ENCODE results near the gene PCK2.
"Not testable (repeated sequence)": the region's sequence is repeated elsewhere in the genome, so short reads cannot be mapped to it uniquely, and the experiment has no call there.

Gene PCK2

DNA sequence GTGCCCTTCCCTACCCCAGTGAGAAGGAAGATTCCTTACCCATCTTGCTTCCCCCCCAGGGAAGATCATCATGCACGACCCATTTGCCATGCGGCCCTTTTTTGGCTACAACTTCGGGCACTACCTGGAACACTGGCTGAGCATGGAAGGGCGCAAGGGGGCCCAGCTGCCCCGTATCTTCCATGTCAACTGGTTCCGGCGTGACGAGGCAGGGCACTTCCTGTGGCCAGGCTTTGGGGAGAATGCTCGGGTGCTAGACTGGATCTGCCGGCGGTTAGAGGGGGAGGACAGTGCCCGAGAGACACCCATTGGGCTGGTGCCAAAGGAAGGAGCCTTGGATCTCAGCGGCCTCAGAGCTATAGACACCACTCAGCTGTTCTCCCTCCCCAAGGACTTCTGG, 9.3 kb downstream of the PCK2 start:
- Histone ChIP-seq H3K36me3 (ENCODE audit: control insufficient read depth, insufficient read depth, low read length) (peaks cover 32% of the 10 kb centered on the region), H3K27me3 (replicated peaks; ENCODE audit: control insufficient read depth, insufficient read depth, low read length) (no peaks in the 10 kb centered on the region), H3K4me3 (replicated peaks; ENCODE audit: low read depth, low read length) (no peak overlapping the region)
- TF ChIP-seq, protein P1, sequence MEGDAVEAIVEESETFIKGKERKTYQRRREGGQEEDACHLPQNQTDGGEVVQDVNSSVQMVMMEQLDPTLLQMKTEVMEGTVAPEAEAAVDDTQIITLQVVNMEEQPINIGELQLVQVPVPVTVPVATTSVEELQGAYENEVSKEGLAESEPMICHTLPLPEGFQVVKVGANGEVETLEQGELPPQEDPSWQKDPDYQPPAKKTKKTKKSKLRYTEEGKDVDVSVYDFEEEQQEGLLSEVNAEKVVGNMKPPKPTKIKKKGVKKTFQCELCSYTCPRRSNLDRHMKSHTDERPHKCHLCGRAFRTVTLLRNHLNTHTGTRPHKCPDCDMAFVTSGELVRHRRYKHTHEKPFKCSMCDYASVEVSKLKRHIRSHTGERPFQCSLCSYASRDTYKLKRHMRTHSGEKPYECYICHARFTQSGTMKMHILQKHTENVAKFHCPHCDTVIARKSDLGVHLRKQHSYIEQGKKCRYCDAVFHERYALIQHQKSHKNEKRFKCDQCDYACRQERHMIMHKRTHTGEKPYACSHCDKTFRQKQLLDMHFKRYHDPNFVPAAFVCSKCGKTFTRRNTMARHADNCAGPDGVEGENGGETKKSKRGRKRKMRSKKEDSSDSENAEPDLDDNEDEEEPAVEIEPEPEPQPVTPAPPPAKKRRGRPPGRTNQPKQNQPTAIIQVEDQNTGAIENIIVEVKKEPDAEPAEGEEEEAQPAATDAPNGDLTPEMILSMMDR (IDR thresholded peaks at IDR 0.05; ENCODE audit: insufficient read depth, low read length, poor library complexity, severe bottlenecking), result no peak
- no peak for DNase-seq (ENCODE audit: extremely low read depth, insufficient read length)

DNA sequence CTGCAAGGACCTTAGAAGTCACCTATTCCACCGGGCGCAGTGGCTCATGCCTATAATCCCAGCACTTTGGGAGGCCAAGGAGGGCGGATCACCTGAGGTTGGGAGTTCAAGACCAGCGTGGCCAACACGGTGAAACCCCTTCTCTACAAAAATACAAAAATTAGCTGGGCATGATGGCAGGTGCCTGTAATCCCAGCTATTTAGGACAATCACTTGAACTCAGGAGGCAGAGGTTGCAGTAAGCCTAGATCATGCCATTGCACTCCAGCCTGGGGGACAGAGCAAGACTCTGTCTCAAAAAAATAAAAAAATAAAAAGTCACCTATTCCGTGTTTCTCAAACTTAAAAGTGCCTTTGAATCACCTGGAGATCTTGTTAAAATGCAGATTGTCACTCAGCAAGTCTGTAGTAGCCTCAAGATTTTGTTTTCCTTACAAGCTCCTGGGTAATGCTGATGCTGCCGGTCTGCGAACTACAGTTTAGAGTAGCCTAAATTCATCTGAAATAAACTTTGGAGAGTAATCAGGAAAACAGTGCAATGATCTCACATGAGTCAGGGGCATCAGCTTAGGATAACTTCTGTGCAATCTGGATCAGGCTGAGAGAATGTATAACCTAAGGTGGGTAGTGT, 11.6 kb downstream of the PCK2 start:
- not testable (repeated sequence) for H3K4me3 ChIP-seq (replicated peaks; ENCODE audit: low read depth, low read length); H3K27me3 ChIP-seq (replicated peaks; ENCODE audit: control insufficient read depth, insufficient read depth, low read length); DNase-seq (ENCODE audit: extremely low read depth, insufficient read length)
- H3K36me3 ChIP-seq (ENCODE audit: control insufficient read depth, insufficient read depth, low read length), result peaks cover 12% of the 10 kb centered on the region

DNA sequence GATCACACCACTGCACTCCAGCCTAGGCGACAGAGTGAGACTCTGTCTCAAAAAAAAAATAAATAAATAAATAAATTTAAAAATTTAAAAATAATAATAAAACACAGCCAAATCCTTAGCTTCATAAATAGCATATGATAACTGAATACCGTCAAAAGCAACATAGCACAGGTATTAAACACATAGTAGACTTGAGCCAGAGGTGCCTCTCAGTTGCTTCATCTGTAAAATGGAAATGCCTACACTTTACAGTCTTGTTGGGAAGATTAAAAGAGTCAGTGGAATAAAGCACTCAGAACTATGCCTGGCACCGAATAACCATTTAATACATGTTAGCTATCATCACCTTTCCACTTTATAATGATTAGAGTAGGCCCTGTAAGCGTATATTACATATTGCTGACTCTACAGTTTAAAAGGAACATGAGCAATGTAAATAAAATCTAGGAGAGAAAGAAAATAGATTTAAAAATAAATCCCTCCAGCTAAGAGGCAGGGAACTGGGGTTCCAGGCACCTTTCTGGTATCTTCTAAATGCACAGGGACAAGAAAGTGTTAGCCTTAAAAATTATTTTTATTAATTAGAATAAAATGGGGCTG, 12.7 kb downstream of the PCK2 start:
- TF ChIP-seq, protein P1 (IDR thresholded peaks at IDR 0.05; ENCODE audit: insufficient read depth, low read length, poor library complexity, severe bottlenecking), result no peak
- peaks cover 12% of the 10 kb centered on the region for H3K36me3 ChIP-seq (ENCODE audit: control insufficient read depth, insufficient read depth, low read length)

DNA sequence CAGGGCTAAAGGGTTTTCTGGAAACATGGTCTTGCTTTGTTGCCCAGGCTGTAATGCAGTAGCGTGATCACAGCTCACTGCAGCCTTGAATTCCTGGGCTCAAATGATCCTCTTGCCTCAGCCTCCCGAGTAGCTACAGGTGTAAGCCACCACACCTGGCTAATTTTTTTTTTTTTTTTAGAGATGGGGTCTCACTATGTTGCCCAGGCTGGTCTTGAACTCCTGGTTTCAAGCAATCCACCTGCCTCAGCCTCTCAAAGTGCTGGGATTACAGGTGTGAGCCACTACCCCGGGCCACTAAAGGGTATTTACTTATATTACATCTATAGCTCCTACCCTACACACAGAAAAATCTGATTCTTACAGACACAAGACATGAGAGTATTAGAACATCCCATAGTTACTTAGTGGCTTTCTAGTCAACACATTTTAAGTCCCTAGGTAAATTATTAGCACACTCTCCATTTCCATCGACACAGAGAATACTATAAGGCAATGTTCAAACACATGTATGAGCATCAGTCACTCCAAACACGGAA, 14.3 kb downstream of the PCK2 start:
- DNase-seq (ENCODE audit: extremely low read depth, insufficient read length), result no peak
- no peaks in the 10 kb centered on the region for H3K27me3 ChIP-seq (replicated peaks; ENCODE audit: control insufficient read depth, insufficient read depth, low read length)
- no peak overlapping the region for H3K4me3 ChIP-seq (replicated peaks; ENCODE audit: low read depth, low read length)
- TF ChIP-seq, protein P1 (IDR thresholded peaks at IDR 0.05; ENCODE audit: insufficient read depth, low read length, poor library complexity, severe bottlenecking), result no peak
- peaks cover 3% of the 10 kb centered on the region for H3K36me3 ChIP-seq (ENCODE audit: control insufficient read depth, insufficient read depth, low read length)

More for the DNA sequence above, 12.7 kb downstream of the PCK2 start:
- DNase-seq (ENCODE audit: extremely low read depth, insufficient read length), result no peak
- Histone ChIP-seq H3K4me3 (replicated peaks; ENCODE audit: low read depth, low read length) (no peak overlapping the region), H3K27me3 (replicated peaks; ENCODE audit: control insufficient read depth, insufficient read depth, low read length) (no peaks in the 10 kb centered on the region)

DNA sequence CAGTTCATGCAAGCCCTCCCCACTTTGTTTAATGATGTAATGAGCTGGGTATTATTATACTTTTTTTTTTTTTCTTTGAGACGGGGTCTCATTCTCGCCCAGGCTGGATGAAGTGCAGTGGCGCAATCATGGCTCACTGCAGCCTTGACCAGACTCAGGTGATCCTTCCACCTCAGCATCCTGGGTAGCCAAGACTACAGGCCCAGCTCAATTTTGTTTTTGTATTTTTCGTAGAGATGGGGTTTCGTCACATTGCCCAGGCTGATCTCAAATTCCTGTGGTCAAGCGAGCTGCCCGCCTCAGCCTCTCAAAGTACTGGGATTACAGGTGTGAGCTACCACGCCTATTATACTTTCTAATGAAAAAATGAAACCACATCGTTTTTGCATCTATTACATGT, 15.9 kb downstream of the PCK2 start:
- Histone ChIP-seq H3K4me3 (replicated peaks; ENCODE audit: low read depth, low read length) (no peak overlapping the region), H3K27me3 (replicated peaks; ENCODE audit: control insufficient read depth, insufficient read depth, low read length) (no peaks in the 10 kb centered on the region)

DNA sequence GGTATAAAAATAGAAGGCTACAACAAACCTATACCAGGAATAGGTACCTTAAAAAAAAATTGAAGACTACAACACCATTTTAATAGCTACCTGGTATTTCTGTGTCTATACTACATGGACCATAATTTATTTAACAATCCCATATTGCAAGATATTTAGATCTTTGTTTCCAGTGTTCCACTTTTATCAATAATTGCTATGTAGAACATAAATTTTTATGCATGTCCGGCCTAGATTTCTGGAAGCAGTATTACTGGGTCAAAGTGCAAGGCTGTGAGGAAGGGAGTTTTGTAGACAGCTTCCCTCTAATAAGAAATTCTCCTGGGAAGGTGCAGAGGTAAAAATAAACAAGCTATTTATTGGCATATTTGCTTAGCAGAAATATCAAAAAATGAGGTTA, 16.4 kb downstream of the PCK2 start:
- Histone ChIP-seq H3K27me3 (replicated peaks; ENCODE audit: control insufficient read depth, insufficient read depth, low read length) (no peaks in the 10 kb centered on the region), H3K36me3 (ENCODE audit: control insufficient read depth, insufficient read depth, low read length) (no peaks in the 10 kb centered on the region), H3K4me3 (replicated peaks; ENCODE audit: low read depth, low read length) (no peak overlapping the region)
- no peak for DNase-seq (ENCODE audit: extremely low read depth, insufficient read length)
- TF ChIP-seq, protein P1 (IDR thresholded peaks at IDR 0.05; ENCODE audit: insufficient read depth, low read length, poor library complexity, severe bottlenecking), result no peak

More for the DNA sequence above, 15.9 kb downstream of the PCK2 start:
- TF ChIP-seq, protein P1 (IDR thresholded peaks at IDR 0.05; ENCODE audit: insufficient read depth, low read length, poor library complexity, severe bottlenecking), result no peak
- H3K36me3 ChIP-seq (ENCODE audit: control insufficient read depth, insufficient read depth, low read length), result no peaks in the 10 kb centered on the region
- DNase-seq (ENCODE audit: extremely low read depth, insufficient read length), result no peak
